Endodermal cell (in vitro differentiated cells): ENCODE measurements around the gene PCNT. TPM values are rescaled to one million over a fixed set of nuclear protein-coding genes. Genes with fewer than 3 reads are reported as not detected.

Source experiments
- DNase-seq: peaks from one replicate; pipeline ENCODE4 v3.0.0-alpha.2; 2017
- H3K27ac ChIP-seq: 2 replicates; pipeline ENCODE4 v1.5.1; 2013; ENCODE audit warnings: mild to moderate bottlenecking, low read depth, low read length, moderate library complexity
- H3K27me3 ChIP-seq: 2 replicates; pipeline ENCODE4 v1.6.1; 2013; ENCODE audit warnings: mild to moderate bottlenecking, low read length, moderate library complexity; ENCODE audit not compliant: insufficient read depth, control insufficient read depth, poor library complexity, severe bottlenecking
- H3K36me3 ChIP-seq: 2 replicates; pipeline ENCODE4 v1.7.0; 2013; ENCODE audit warnings: mild to moderate bottlenecking, low read length, moderate library complexity; ENCODE audit not compliant: control insufficient read depth, insufficient read depth
- H3K4me1 ChIP-seq: one replicate; pipeline ENCODE4 v1.7.0; 2013; ENCODE audit warnings: low read length; ENCODE audit not compliant: control insufficient read depth, insufficient read depth
- H3K4me3 ChIP-seq: 2 replicates; pipeline ENCODE4 v1.5.1; 2013; ENCODE audit warnings: mild to moderate bottlenecking, low read length, moderate library complexity
- H3K9ac ChIP-seq: 2 replicates; pipeline ENCODE4 v1.6.1; 2013; ENCODE audit warnings: mild to moderate bottlenecking, low read length, moderate library complexity; ENCODE audit not compliant: poor library complexity, severe bottlenecking; ENCODE audit errors: extremely low read depth
- H3K9me3 ChIP-seq: 2 replicates; pipeline ENCODE4 v1.6.1; 2013; ENCODE audit warnings: mild to moderate bottlenecking, low read length, moderate library complexity; ENCODE audit not compliant: control insufficient read depth
- H3K27ac Mint-ChIP-seq: 2 replicates; pipeline ENCODE4 v1.8.0; 2020; ENCODE audit warnings: mixed read lengths
- H3K27me3 Mint-ChIP-seq: 2 replicates; pipeline ENCODE4 v1.8.0; 2021; ENCODE audit warnings: mild to moderate bottlenecking, mixed read lengths; ENCODE audit not compliant: insufficient read depth
- H3K36me3 Mint-ChIP-seq: 2 replicates; pipeline ENCODE4 v1.8.0; 2020; ENCODE audit warnings: low read depth, mixed read lengths
- H3K4me1 Mint-ChIP-seq: 2 replicates; pipeline ENCODE4 v1.8.0; 2020; ENCODE audit warnings: mixed read lengths
- H3K4me3 Mint-ChIP-seq: 2 replicates; pipeline ENCODE4 v1.8.0; 2020; ENCODE audit warnings: mild to moderate bottlenecking, moderate library complexity, mixed read lengths
- H3K9me3 Mint-ChIP-seq: 2 replicates; pipeline ENCODE4 v1.8.0; 2020; ENCODE audit warnings: mild to moderate bottlenecking, mixed read lengths
- WGBS, 2 experiments: methylation state at CpG; one replicate each; pipeline versions ENCODE4 v1.1.5 to v1.1.7; 2013; ENCODE audit warnings: missing lambda C conversion rate in 2 of 2, mixed read lengths in 1 of 2; ENCODE audit not compliant: insufficient coverage in 1 of 2, insufficient read length in 1 of 2; 5-methylcytosine and 5-hydroxymethylcytosine counted together
- total RNA-seq, 2 donors: library from RNA; stranded (reverse); fragmentation: NEBNext Ultra II Directional in 1 of 2; extraction: Animal tissue kit (Norgen Biotek cat#: 25700) in 1 of 2; gene quantifications; 2 replicates in 1 of 2; 3 replicates in 1 of 2; pipeline ENCODE4 v1.2.1, GENCODE V29; 2021
- TF ChIP-seq, protein P1 (sequence below): fragments of 200-600 bp; sonication (generic); conservative IDR thresholded peaks from 2 replicates; pipeline ENCODE4 v1.5.0; 2021; ENCODE audit warnings: antibody characterized with exemption, mild to moderate bottlenecking

Gene PCNT
- total RNA-seq, 2 donors from 2014 or later: 40.1 to 40.7 TPM

DNA sequence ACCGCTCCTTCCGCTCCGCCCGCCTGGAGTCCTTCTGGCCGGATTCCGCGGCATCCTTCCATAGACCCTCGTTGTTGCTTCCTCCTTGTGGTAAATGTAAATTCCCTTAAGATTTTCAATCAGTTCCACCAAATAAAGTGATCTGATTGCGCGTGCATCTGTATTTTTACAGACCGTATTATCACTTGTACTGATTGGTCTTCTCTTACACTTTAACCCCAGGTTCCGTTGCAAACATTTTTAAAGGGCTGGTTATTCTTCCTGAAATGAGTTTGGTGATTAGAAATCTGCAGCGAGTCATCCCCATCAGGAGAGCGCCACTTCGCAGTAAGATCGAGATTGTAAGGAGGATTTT lies 37.3 kb upstream of the PCNT start:
- H3K27ac Mint-ChIP-seq: peak overlapping the region; percentile 93
- Histone ChIP-seq H3K36me3 (peaks cover 40% of the 10 kb centered on the region), H3K4me1 (no peaks in the 10 kb centered on the region), H3K27ac (peak overlapping the region; percentile 85), H3K9me3 (peaks cover 10% of the 10 kb centered on the region), H3K27me3 (no peaks in the 10 kb centered on the region), H3K9ac (peak overlapping the region; percentile 91), H3K4me3 (peak overlapping the region; percentile 85)
- TF ChIP-seq, protein P1, sequence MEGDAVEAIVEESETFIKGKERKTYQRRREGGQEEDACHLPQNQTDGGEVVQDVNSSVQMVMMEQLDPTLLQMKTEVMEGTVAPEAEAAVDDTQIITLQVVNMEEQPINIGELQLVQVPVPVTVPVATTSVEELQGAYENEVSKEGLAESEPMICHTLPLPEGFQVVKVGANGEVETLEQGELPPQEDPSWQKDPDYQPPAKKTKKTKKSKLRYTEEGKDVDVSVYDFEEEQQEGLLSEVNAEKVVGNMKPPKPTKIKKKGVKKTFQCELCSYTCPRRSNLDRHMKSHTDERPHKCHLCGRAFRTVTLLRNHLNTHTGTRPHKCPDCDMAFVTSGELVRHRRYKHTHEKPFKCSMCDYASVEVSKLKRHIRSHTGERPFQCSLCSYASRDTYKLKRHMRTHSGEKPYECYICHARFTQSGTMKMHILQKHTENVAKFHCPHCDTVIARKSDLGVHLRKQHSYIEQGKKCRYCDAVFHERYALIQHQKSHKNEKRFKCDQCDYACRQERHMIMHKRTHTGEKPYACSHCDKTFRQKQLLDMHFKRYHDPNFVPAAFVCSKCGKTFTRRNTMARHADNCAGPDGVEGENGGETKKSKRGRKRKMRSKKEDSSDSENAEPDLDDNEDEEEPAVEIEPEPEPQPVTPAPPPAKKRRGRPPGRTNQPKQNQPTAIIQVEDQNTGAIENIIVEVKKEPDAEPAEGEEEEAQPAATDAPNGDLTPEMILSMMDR: no peak
- WGBS, 2 experiments: 0% methylated on average over 8 to 16 of the region's 16 CpGs
- peak overlapping the region; percentile 76 for H3K4me3 Mint-ChIP-seq
- peaks cover 30% of the 10 kb centered on the region for H3K4me1 Mint-ChIP-seq
- peaks cover under 1% of the 10 kb centered on the region for H3K9me3 Mint-ChIP-seq
- peaks cover 35% of the 10 kb centered on the region for H3K36me3 Mint-ChIP-seq
- H3K27me3 Mint-ChIP-seq: no peaks in the 10 kb centered on the region
- DNase-seq: no peak

DNA sequence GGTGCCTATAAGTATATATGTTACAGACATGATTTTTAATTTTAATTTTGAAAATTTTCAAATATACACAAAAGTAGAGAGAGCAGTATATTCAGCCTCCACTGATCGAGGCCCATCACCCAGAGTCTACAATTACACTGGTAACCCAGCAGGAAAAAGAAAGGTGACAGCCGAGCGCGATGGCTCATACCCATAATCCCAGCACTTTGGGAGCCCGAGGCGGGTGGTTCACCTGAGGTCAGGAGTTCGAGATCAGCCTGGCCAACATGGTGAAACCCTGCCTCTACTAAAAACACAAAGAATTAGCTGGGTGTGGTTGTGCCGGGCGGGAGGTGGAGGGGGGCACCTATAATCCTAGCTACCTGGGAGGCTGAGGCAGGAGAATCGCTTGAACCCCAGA lies 36.4 kb upstream of the PCNT start:
- no peaks in the 10 kb centered on the region for H3K27me3 Mint-ChIP-seq
- no peak overlapping the region for H3K27ac Mint-ChIP-seq
- peak overlapping the region; percentile 76 for H3K4me3 Mint-ChIP-seq
- H3K36me3 Mint-ChIP-seq: peaks cover 40% of the 10 kb centered on the region
- Histone ChIP-seq H3K4me3 (peak overlapping the region; percentile 85), H3K4me1 (no peaks in the 10 kb centered on the region), H3K27me3 (no peaks in the 10 kb centered on the region), H3K27ac (no peak overlapping the region), H3K36me3 (peaks cover 40% of the 10 kb centered on the region), H3K9me3 (peaks cover 17% of the 10 kb centered on the region), H3K9ac (no peak overlapping the region)
- TF ChIP-seq, protein P1: no peak
- 89 to 100% methylated on average over 1 to 10 of the region's 10 CpGs for WGBS, 2 experiments
- peaks cover 6% of the 10 kb centered on the region for H3K9me3 Mint-ChIP-seq
- DNase-seq: no peak
- peaks cover 30% of the 10 kb centered on the region for H3K4me1 Mint-ChIP-seq

DNA sequence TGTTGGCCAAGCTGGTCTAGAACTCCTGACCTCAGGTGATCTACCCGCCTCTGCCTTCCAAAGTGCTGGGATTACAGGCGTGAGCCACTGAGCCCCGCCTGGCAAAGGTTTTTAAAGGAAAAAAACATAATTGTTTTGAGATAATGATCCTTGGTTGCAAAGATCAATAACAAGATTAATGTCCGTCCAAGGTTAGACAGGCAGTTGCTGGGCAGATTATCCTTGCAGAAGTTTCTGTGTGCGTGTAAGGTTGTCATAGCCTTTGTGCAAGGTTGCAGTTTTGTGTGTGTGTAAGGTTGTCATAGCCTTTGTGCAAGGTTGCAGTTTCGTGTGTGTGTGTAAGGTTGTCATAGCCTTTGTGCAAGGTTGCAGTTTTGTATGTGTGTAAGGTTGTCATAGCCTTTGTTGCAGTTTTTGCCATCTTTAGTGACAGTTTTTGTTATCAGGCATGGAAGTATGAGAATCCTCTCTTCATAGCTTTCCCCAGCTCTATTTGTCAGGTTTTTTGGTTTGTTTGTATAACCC lies 34.2 kb upstream of the PCNT start:
- no peak overlapping the region for H3K9ac ChIP-seq
- no peak overlapping the region for H3K4me3 ChIP-seq
- H3K4me1 ChIP-seq: no peaks in the 10 kb centered on the region
- no peaks in the 10 kb centered on the region for H3K27me3 ChIP-seq
- TF ChIP-seq, protein P1: no peak
- H3K27me3 Mint-ChIP-seq: no peaks in the 10 kb centered on the region
- H3K4me3 Mint-ChIP-seq: no peak overlapping the region
- WGBS, 2 experiments: 83 to 89% methylated on average over 5 to 6 of the region's 6 CpGs
- peaks cover 18% of the 10 kb centered on the region for H3K4me1 Mint-ChIP-seq
- H3K27ac Mint-ChIP-seq: no peak overlapping the region
- no peak for DNase-seq
- H3K27ac ChIP-seq: no peak overlapping the region
- H3K9me3 Mint-ChIP-seq: peaks cover 6% of the 10 kb centered on the region
- H3K36me3 ChIP-seq: peaks cover 21% of the 10 kb centered on the region
- H3K36me3 Mint-ChIP-seq: peaks cover 21% of the 10 kb centered on the region
- peaks cover 12% of the 10 kb centered on the region for H3K9me3 ChIP-seq
